WTC11 (cell line): Measurements from ENCODE around the gene LY9.

Source experiments
- ARID4B ChIP-seq: sonication (generic); formaldehyde crosslinking; IDR thresholded peaks from 2 replicates; pipeline ENCODE4 v1.8.0; 2023; ENCODE audit warnings: missing genetic modification reagents, mild to moderate bottlenecking, borderline replicate concordance
- CTCF ChIP-seq: fragments of 200-600 bp; IDR thresholded peaks from 2 replicates; pipeline ENCODE4 v1.8.0; 2022; ENCODE audit warnings: antibody characterized with exemption
- FOXJ3 ChIP-seq: sonication (generic); formaldehyde crosslinking; IDR thresholded peaks from 2 replicates; pipeline ENCODE4 v1.9.0; 2021; ENCODE audit warnings: missing genetic modification reagents, mild to moderate bottlenecking, borderline replicate concordance
- GABPB1 ChIP-seq: sonication (generic); formaldehyde crosslinking; IDR thresholded peaks from 2 replicates; pipeline ENCODE4 v1.8.1; 2023; ENCODE audit warnings: mild to moderate bottlenecking, missing genetic modification reagents
- IRF2 ChIP-seq: sonication (generic); formaldehyde crosslinking; IDR thresholded peaks from 2 replicates; pipeline ENCODE4 v1.8.0; 2022; ENCODE audit warnings: low read depth, missing genetic modification reagents, borderline replicate concordance
- JUN ChIP-seq: sonication (generic); formaldehyde crosslinking; IDR thresholded peaks from 2 replicates; pipeline ENCODE4 v1.8.0; 2023; ENCODE audit warnings: mild to moderate bottlenecking, missing genetic modification reagents
- MAX ChIP-seq: sonication (generic); formaldehyde crosslinking; IDR thresholded peaks from 2 replicates; pipeline ENCODE4 v1.8.0; 2022; ENCODE audit warnings: mild to moderate bottlenecking, missing genetic modification reagents
- NR1H2 ChIP-seq: sonication (generic); formaldehyde crosslinking; IDR thresholded peaks from 2 replicates; pipeline ENCODE4 v1.9.0; 2021; ENCODE audit warnings: mild to moderate bottlenecking, moderate library complexity, missing genetic modification reagents
- NR2C2 ChIP-seq: sonication (generic); formaldehyde crosslinking; IDR thresholded peaks from 2 replicates; pipeline ENCODE4 v1.8.0; 2022; ENCODE audit warnings: mild to moderate bottlenecking, missing genetic modification reagents
- NR3C1 ChIP-seq: sonication (generic); formaldehyde crosslinking; conservative IDR thresholded peaks from 2 replicates; pipeline ENCODE4 v1.8.1; 2023; ENCODE audit warnings: low read depth, mild to moderate bottlenecking, missing genetic modification reagents
- SMAD3 ChIP-seq: sonication (generic); formaldehyde crosslinking; IDR thresholded peaks from 2 replicates; pipeline ENCODE4 v1.8.0; 2022; ENCODE audit warnings: missing genetic modification reagents, mild to moderate bottlenecking, borderline replicate concordance
- TCF7 ChIP-seq: sonication (generic); formaldehyde crosslinking; IDR thresholded peaks from 2 replicates; pipeline ENCODE4 v1.8.0; 2022; ENCODE audit warnings: mild to moderate bottlenecking, low read depth, missing genetic modification reagents, moderate library complexity

GRCh38 chr1:160761046-160761445 is 34.9 kb upstream of the LY9 start:
- TF ChIP-seq CTCF = no peak
- TF ChIP-seq NR1H2 (CRISPR knock-in tag) = no peak
- no peak for TF ChIP-seq JUN (CRISPR knock-in tag)
- TF ChIP-seq IRF2 (CRISPR knock-in tag) = no peak
- no peak for TF ChIP-seq SMAD3 (CRISPR knock-in tag)
- no peak for TF ChIP-seq NR3C1 (CRISPR knock-in tag)
- TF ChIP-seq TCF7 (CRISPR knock-in tag) = no peak
- no peak for TF ChIP-seq FOXJ3 (CRISPR knock-in tag)
- TF ChIP-seq ARID4B (CRISPR knock-in tag) = no peak
- no peak for TF ChIP-seq NR2C2 (CRISPR knock-in tag)
- TF ChIP-seq MAX (CRISPR knock-in tag) = no peak
- TF ChIP-seq GABPB1 (CRISPR knock-in tag) = no peak
